Caco-2 (cell line): ENCODE data around the gene RRP1. TPM values are rescaled to one million over a fixed set of nuclear protein-coding genes. Genes with fewer than 3 reads are reported as not detected.

Source experiments
- BruUV-seq: library from RNA; stranded (reverse); fragments of 400-500 nt; replicated peaks from 2 replicates; lab custom pipeline; 2021; lab: Mats Ljungman, UMichigan
- CTCF ChIA-PET: fragments of 300-600 bp; sonication (Branson Sonifier 250); formaldehyde crosslinking; loops from one replicate; lab custom pipeline; 2022; ENCODE audit warnings: antibody characterized with exemption; lab: Charles Lee
- POLR2A ChIA-PET: fragments of 300-600 bp; sonication (Branson Sonifier 250); formaldehyde crosslinking; loops from one replicate; lab custom pipeline; 2022; ENCODE audit warnings: antibody characterized with exemption; lab: Charles Lee
- DNase-seq, 2 experiments: peaks; one replicate each; pipeline versions ENCODE4 v3.0.0 to v3.0.0-alpha.2; 2020 to 2022
- H3K27me3 ChIP-seq: replicated peaks from 2 replicates; pipeline ENCODE4 v1.6.0; 2011; ENCODE audit warnings: low read length; ENCODE audit not compliant: control insufficient read depth, insufficient read depth
- H3K36me3 ChIP-seq: 2 replicates; pipeline ENCODE4 v1.5.1; 2011; ENCODE audit warnings: low read length; ENCODE audit not compliant: control insufficient read depth, insufficient read depth
- H3K4me1 ChIP-seq: fragments of 250-450 bp; sonication (Bioruptor Pico); 2 replicates; pipeline ENCODE4 v1.5.1; 2020; ENCODE audit warnings: mild to moderate bottlenecking
- H3K4me3 ChIP-seq: 2 replicates; pipeline ENCODE4 v1.5.1; 2011; ENCODE audit warnings: low read depth, mild to moderate bottlenecking, control low read depth, low read length
- H3K9me3 ChIP-seq: fragments of 250-450 bp; sonication (Bioruptor Pico); 2 replicates; pipeline ENCODE4 v1.5.1; 2020; ENCODE audit warnings: mild to moderate bottlenecking, moderate library complexity
- H3K27ac Mint-ChIP-seq: one replicate; pipeline ENCODE4 v1.8.0; 2022; ENCODE audit warnings: mixed read lengths; ENCODE audit not compliant: unreplicated experiment
- H3K27me3 Mint-ChIP-seq: one replicate; pipeline ENCODE4 v1.8.0; 2022; ENCODE audit warnings: mixed read lengths; ENCODE audit not compliant: insufficient read depth, unreplicated experiment
- H3K36me3 Mint-ChIP-seq: one replicate; pipeline ENCODE4 v1.8.0; 2022; ENCODE audit warnings: mild to moderate bottlenecking, mixed read lengths; ENCODE audit not compliant: insufficient read depth, unreplicated experiment
- H3K4me1 Mint-ChIP-seq: one replicate; pipeline ENCODE4 v1.8.0; 2022; ENCODE audit warnings: low read depth, mixed read lengths; ENCODE audit not compliant: unreplicated experiment
- H3K4me3 Mint-ChIP-seq: one replicate; pipeline ENCODE4 v1.8.0; 2022; ENCODE audit warnings: mild to moderate bottlenecking, moderate library complexity, mixed read lengths; ENCODE audit not compliant: unreplicated experiment
- H3K9me3 Mint-ChIP-seq: one replicate; pipeline ENCODE4 v1.8.0; 2022; ENCODE audit warnings: mixed read lengths; ENCODE audit not compliant: unreplicated experiment
- intact Hi-C: fragments of 100-400 bp; cut with micrococcal nuclease; formaldehyde crosslinking; loops from one replicate; pipeline ENCODE4 v1.10.0; 2022; ENCODE audit not compliant: unreplicated experiment
- total RNA-seq: library from RNA; stranded (reverse); gene quantifications from 2 replicates; pipeline ENCODE4 v1.2.3, GENCODE V29; 2022
- TF ChIP-seq, protein P1 (sequence below), 2 experiments: fragments of 200-600 bp in 1 of 2; IDR thresholded peaks; 1 replicate in 1 of 2; 2 replicates in 1 of 2; pipeline versions ENCODE4 v1.5.1 to v1.8.0; 2011 to 2022; ENCODE audit warnings: antibody characterized with exemption in 1 of 2, control low read depth in 1 of 2, inconsistent platforms in 1 of 2, low read depth in 1 of 2, low read length in 1 of 2, mild to moderate bottlenecking in 1 of 2, moderate library complexity in 1 of 2; ENCODE audit not compliant: insufficient read depth in 1 of 2, severe bottlenecking in 1 of 2, unreplicated experiment in 1 of 2

RRP1 gene
- total RNA-seq, 1 experiment from 2014 or later: 52.8 TPM

DNA sequence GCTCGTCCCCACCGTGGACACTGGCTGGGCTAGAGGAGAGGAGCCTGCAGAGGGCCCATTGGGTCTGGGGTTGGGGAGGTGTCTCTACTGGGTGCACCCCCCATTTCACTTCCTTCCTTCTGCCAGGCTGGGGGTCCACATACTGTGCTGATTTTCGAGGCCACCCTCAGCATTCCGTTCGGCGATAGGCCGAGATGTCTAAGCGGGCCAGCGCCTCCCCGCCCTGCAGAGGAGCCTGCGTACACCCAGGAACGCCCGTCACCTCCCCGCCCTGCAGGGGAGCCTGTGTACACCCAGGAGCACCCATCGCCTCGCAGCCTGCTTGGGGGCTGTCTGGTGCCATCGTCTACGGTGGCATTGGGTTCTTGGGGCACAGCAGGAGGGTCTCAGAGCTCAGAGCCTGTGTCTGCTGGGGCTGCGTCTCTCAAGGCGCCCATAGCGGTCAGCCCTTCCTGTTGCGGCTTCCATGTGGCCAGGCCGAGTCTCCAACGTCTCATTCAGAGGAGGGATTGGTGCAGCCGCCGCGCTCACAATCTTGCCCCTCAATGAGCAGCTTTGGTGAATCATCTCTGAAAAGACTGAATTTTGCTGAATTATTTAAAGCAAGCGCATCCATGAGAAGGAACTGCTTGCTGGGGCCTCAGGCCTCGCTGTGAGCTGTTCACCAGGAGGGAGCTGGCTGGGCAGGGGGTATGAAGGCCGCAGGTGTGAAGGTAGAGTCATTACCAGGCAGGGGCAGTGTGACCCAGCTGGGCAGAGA is 44.9 kb downstream of the RRP1 start:
- Mint-ChIP-seq H3K4me1 (no peaks in the 10 kb centered on the region), H3K27ac (no peak overlapping the region), H3K36me3 (no peaks in the 10 kb centered on the region), H3K27me3 (no peaks in the 10 kb centered on the region), H3K4me3 (no peak overlapping the region), H3K9me3 (no peaks in the 10 kb centered on the region)
- TF ChIP-seq, protein P1, sequence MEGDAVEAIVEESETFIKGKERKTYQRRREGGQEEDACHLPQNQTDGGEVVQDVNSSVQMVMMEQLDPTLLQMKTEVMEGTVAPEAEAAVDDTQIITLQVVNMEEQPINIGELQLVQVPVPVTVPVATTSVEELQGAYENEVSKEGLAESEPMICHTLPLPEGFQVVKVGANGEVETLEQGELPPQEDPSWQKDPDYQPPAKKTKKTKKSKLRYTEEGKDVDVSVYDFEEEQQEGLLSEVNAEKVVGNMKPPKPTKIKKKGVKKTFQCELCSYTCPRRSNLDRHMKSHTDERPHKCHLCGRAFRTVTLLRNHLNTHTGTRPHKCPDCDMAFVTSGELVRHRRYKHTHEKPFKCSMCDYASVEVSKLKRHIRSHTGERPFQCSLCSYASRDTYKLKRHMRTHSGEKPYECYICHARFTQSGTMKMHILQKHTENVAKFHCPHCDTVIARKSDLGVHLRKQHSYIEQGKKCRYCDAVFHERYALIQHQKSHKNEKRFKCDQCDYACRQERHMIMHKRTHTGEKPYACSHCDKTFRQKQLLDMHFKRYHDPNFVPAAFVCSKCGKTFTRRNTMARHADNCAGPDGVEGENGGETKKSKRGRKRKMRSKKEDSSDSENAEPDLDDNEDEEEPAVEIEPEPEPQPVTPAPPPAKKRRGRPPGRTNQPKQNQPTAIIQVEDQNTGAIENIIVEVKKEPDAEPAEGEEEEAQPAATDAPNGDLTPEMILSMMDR (IDR thresholded peaks at IDR 0.05; ENCODE audit: insufficient read depth in 1 of 2, low read depth in 1 of 2, low read length in 1 of 2, severe bottlenecking in 1 of 2, unreplicated experiment in 1 of 2): no peak
- POLR2A ChIA-PET: no interaction called here
- CTCF ChIA-PET: interaction anchor here (1.3 kb wide), 1 partner anchor 141 kb away, joined by 7 read pairs; no protein-coding TSS in a partner anchor
- DNase-seq: no peak
- BruUV-seq: no TSS peak
- Histone ChIP-seq H3K27me3 (no peaks in the 10 kb centered on the region), H3K4me3 (no peak overlapping the region), H3K9me3 (no peaks in the 10 kb centered on the region; the same call in 1 of the 2 replicates), H3K36me3 (no peaks in the 10 kb centered on the region), H3K4me1 (no peaks in the 10 kb centered on the region)
- intact Hi-C loops: no loop called here

DNA sequence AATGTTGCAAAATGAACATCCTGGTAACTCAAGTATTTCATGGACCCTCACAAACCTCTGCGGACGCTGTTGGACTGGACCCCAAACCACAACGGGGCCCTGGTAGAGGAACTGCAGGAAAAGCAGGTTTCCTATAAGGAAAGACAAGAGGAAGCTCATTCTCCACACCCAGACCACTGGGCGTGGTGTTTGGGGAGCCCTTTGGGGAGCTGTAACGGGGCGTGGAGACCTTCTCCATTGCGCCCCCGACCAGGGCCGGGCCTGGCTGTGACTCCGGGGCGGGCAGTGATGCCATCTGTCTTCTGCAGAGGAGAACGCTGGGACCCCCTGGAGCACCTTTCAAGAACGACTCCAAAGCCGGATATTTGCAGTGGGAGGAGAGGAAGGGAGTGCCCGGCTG is 45.7 kb downstream of the RRP1 start:
- Histone ChIP-seq H3K27me3 (no peaks in the 10 kb centered on the region), H3K4me3 (no peak overlapping the region), H3K36me3 (no peaks in the 10 kb centered on the region), H3K9me3 (no peaks in the 10 kb centered on the region; the same call in 1 of the 2 replicates), H3K4me1 (no peaks in the 10 kb centered on the region)
- CTCF ChIA-PET: interaction anchor here (1.3 kb wide), 1 partner anchor 140 kb away, joined by 7 read pairs; no protein-coding TSS in a partner anchor
- H3K4me1 Mint-ChIP-seq: no peaks in the 10 kb centered on the region
- no peak for DNase-seq
- H3K9me3 Mint-ChIP-seq: no peaks in the 10 kb centered on the region
- intact Hi-C loops: no loop called here
- H3K27me3 Mint-ChIP-seq: no peaks in the 10 kb centered on the region
- BruUV-seq: no TSS peak
- TF ChIP-seq, protein P1 (IDR thresholded peaks at IDR 0.05; ENCODE audit: insufficient read depth in 1 of 2, low read depth in 1 of 2, low read length in 1 of 2, severe bottlenecking in 1 of 2, unreplicated experiment in 1 of 2): no peak
- H3K36me3 Mint-ChIP-seq: no peaks in the 10 kb centered on the region
- no peak overlapping the region for H3K4me3 Mint-ChIP-seq
- H3K27ac Mint-ChIP-seq: no peak overlapping the region
- POLR2A ChIA-PET: interaction anchor here (0.6 kb wide), 1 partner anchor 19 kb away, joined by 3 read pairs; no protein-coding TSS in a partner anchor

DNA sequence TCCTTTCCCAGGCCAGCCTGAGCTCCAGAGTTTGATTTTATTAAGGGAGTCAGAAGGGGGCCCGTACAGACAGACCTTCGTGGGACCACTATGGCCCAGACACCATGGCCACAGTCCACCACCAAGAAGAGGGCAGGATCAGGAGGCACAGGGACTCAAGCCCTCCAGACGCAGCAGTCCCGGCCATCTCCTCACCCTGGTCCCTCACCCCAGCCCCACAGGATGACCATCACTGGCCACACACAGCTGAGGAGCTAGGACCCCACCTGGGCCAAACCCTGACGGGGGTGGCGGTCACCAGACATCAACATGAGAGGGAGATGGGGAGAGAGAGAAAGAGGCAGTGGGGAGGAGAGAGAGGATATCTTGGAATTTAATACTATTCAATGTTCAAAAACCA is 46.5 kb downstream of the RRP1 start:
- intact Hi-C loops: no loop called here
- Histone ChIP-seq H3K27me3 (no peaks in the 10 kb centered on the region), H3K4me1 (no peaks in the 10 kb centered on the region), H3K4me3 (no peak overlapping the region), H3K9me3 (no peaks in the 10 kb centered on the region; the same call in 1 of the 2 replicates), H3K36me3 (no peaks in the 10 kb centered on the region)
- TF ChIP-seq, protein P1 (IDR thresholded peaks at IDR 0.05; ENCODE audit: insufficient read depth in 1 of 2, low read depth in 1 of 2, low read length in 1 of 2, severe bottlenecking in 1 of 2, unreplicated experiment in 1 of 2): no peak
- Mint-ChIP-seq H3K36me3 (no peaks in the 10 kb centered on the region), H3K9me3 (no peaks in the 10 kb centered on the region), H3K27me3 (no peaks in the 10 kb centered on the region), H3K4me3 (no peak overlapping the region), H3K27ac (no peak overlapping the region), H3K4me1 (no peaks in the 10 kb centered on the region)
- ChIA-PET CTCF (no interaction called here), POLR2A (no interaction called here)
- no TSS peak for BruUV-seq
- no peak for DNase-seq
